ENCODE data around the gene SPTBN5. TPM values are rescaled to one million over a fixed set of nuclear protein-coding genes. Genes with fewer than 3 reads are reported as not detected.
A peak's percentile ranks its signal among the peaks of the same experiment; 100 is the strongest.

SPTBN5 gene
- total RNA-seq, 3 donors from 2014 or later (not counting 1 experiment from before 2014, with no cell fraction given), result 4.1 to 6.0 (median 5.2) TPM

DNA sequence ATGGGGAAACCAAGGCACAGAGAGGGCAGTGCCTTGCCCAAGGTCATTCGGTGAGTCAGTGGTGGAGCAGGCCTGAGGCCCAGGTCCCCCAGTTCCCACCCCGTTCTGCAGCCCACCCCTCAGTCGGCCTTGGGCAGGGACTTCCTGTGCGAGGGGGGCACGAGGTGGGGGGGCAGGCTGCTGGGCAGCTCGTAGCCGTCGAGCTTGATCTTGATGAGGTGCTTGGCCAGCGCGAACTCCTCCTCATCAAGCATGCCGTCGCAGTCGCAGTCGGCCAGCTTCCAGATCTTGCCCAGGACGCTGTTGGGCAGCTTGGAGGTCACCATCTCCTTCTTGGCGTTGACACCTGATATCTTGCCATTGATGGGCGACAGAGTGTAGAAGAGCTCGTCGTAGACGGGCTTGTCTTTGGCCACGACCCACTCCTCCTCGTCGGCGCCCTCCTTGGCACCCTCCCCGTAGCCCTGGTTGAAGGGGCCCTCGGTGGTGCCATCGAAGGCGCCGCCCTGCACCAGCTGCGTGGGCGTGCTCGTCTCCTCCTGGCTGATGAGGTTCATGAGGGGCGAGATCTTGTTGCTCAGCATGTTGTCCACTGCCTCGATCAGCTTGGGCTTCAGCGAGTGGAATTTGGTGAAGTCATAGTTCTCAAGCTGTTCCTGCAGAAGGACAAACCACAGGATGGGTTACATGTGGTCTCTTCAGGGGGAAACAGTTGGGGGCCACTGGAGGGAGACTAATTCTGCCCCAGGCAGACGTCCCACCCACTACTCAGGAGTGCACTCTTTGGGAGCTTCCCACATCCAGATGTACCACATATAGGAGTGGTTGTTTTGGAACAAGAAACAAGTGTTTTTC lies 6.9 kb upstream of the SPTBN5 start:
- Histone ChIP-seq H3K4me1 (ENCODE audit: control insufficient read depth, insufficient read depth, low read length) (peaks cover 17% of the 10 kb centered on the region), H3K36me3 (ENCODE audit: control insufficient read depth, insufficient read depth, low read length) (peaks cover 3% of the 10 kb centered on the region), H3K27me3 (ENCODE audit: control insufficient read depth, insufficient read depth, low read length) (no peaks in the 10 kb centered on the region), H3K27ac (ENCODE audit: low read length) (no peak overlapping the region), H3K9me3 (ENCODE audit: control insufficient read depth, insufficient read depth, low read length) (no peaks in the 10 kb centered on the region), H3K4me3 (ENCODE audit: low read length) (no peak overlapping the region)
- 89% methylated on average over 35 of the region's 36 CpGs for WGBS (ENCODE audit: insufficient coverage)
- no peaks in the 10 kb centered on the region for H3K27me3 Mint-ChIP-seq (ENCODE audit: low read depth in 2 of 2)
- no peak overlapping the region for H3K4me3 Mint-ChIP-seq
- DNase-seq (no peak), ATAC-seq (no peak)
- peaks cover 7 to 18% of the 10 kb centered on the region in 2 donors for H3K4me1 Mint-ChIP-seq
- peak overlapping the region in 1 of 2 donors; percentile 35 for H3K27ac Mint-ChIP-seq
- intact Hi-C loops (cut with micrococcal nuclease), result loop anchor here (5.0 kb wide), 4 partner anchors 73 to 433 kb away; partner anchors contain the start of genes JMJD7 and TYRO3
- TF ChIP-seq, protein P1, sequence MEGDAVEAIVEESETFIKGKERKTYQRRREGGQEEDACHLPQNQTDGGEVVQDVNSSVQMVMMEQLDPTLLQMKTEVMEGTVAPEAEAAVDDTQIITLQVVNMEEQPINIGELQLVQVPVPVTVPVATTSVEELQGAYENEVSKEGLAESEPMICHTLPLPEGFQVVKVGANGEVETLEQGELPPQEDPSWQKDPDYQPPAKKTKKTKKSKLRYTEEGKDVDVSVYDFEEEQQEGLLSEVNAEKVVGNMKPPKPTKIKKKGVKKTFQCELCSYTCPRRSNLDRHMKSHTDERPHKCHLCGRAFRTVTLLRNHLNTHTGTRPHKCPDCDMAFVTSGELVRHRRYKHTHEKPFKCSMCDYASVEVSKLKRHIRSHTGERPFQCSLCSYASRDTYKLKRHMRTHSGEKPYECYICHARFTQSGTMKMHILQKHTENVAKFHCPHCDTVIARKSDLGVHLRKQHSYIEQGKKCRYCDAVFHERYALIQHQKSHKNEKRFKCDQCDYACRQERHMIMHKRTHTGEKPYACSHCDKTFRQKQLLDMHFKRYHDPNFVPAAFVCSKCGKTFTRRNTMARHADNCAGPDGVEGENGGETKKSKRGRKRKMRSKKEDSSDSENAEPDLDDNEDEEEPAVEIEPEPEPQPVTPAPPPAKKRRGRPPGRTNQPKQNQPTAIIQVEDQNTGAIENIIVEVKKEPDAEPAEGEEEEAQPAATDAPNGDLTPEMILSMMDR (IDR thresholded peaks at IDR 0.05), result no peak
- no peaks in the 10 kb centered on the region for H3K36me3 Mint-ChIP-seq
- no peaks in the 10 kb centered on the region for H3K9me3 Mint-ChIP-seq

DNA sequence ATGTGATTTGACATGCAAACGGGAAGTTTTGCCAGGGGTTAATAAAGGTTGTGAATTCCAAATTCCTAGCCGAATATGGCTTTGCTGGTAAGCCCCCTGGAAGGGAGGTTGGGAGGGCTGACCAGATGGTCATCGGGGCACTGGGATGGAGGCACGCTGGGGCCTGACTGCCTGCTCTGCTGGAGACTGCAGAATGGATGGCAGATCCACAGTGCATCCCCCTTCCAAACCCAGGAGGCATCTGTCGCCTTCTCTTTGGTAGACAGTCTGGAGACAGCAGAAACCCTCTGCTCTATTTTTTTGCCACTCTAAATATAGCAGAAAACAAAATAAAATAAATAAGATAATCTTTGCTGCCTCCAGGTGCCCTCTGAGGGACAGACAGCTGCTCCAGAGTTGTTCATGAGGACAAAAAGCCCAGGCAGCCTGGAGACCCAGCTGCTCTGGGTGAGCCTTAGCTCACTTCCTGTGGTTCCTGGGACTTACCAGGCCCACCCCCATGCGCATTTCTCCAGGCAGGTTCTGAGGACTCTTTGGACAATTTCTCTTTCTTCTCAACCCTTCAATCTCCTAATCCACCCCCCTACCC lies 6.1 kb upstream of the SPTBN5 start:
- Mint-ChIP-seq H3K27me3 (ENCODE audit: low read depth in 2 of 2) (no peaks in the 10 kb centered on the region), H3K9me3 (no peaks in the 10 kb centered on the region), H3K27ac (peak overlapping the region in 1 of 2 donors; percentile 35), H3K4me1 (peaks cover 15 to 27% of the 10 kb centered on the region in 2 donors), H3K4me3 (no peak overlapping the region), H3K36me3 (no peaks in the 10 kb centered on the region)
- DNase-seq (no peak), ATAC-seq (no peak)
- TF ChIP-seq, protein P1 (IDR thresholded peaks at IDR 0.05), result no peak
- peaks cover 3% of the 10 kb centered on the region for H3K36me3 ChIP-seq (ENCODE audit: control insufficient read depth, insufficient read depth, low read length)
- peaks cover 25% of the 10 kb centered on the region for H3K4me1 ChIP-seq (ENCODE audit: control insufficient read depth, insufficient read depth, low read length)
- no peaks in the 10 kb centered on the region for H3K27me3 ChIP-seq (ENCODE audit: control insufficient read depth, insufficient read depth, low read length)
- H3K27ac ChIP-seq (ENCODE audit: low read length), result no peak overlapping the region
- intact Hi-C loops (cut with micrococcal nuclease), result loop anchor here (5.0 kb wide), 4 partner anchors 73 to 433 kb away; partner anchors contain the start of genes JMJD7 and TYRO3
- H3K4me3 ChIP-seq (ENCODE audit: low read length), result no peak overlapping the region
- H3K9me3 ChIP-seq (ENCODE audit: control insufficient read depth, insufficient read depth, low read length), result no peaks in the 10 kb centered on the region
- 85% methylated on average over 6 of the region's 6 CpGs for WGBS (ENCODE audit: insufficient coverage)

DNA sequence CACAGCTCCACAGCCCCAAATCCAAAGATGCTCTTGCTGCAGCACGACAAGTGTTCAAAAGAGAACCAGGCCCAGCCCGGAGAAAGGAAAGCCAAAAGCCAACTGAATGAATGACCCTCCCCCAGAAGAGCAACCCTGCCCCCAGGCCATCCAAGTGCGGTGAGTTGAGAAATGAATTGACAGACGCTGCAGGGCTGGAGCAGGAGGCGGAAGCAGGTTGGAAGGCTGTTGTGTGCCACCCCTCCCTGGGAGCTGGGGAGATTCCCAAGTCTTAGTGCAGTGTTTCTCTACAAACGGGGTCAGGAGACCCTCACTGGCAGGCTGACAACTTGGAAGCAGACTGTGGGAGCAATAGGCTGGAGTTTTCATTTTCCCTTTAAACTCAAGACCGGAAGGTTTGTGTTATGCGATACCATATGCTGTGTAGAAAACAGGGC lies 3.5 kb upstream of the SPTBN5 start:
- ATAC-seq (no peak), DNase-seq (no peak)
- H3K27me3 ChIP-seq (ENCODE audit: control insufficient read depth, insufficient read depth, low read length), result no peaks in the 10 kb centered on the region
- no peak overlapping the region for H3K27ac ChIP-seq (ENCODE audit: low read length)
- no peaks in the 10 kb centered on the region for H3K9me3 Mint-ChIP-seq
- H3K27me3 Mint-ChIP-seq (ENCODE audit: low read depth in 2 of 2), result no peaks in the 10 kb centered on the region
- H3K36me3 Mint-ChIP-seq, result no peaks in the 10 kb centered on the region
- peaks cover 14 to 38% of the 10 kb centered on the region in 2 donors for H3K4me1 Mint-ChIP-seq
- H3K4me1 ChIP-seq (ENCODE audit: control insufficient read depth, insufficient read depth, low read length), result peaks cover 42% of the 10 kb centered on the region
- H3K36me3 ChIP-seq (ENCODE audit: control insufficient read depth, insufficient read depth, low read length), result peaks cover 3% of the 10 kb centered on the region
- intact Hi-C loops (cut with micrococcal nuclease), result no loop called here
- TF ChIP-seq, protein P1 (IDR thresholded peaks at IDR 0.05), result no peak
- peak overlapping the region; percentile 97 for H3K27ac Mint-ChIP-seq
- WGBS (ENCODE audit: insufficient coverage), result 99% methylated on average over 6 of the region's 8 CpGs
- no peak overlapping the region for H3K4me3 ChIP-seq (ENCODE audit: low read length)
- H3K4me3 Mint-ChIP-seq, result no peak overlapping the region
- H3K9me3 ChIP-seq (ENCODE audit: control insufficient read depth, insufficient read depth, low read length), result no peaks in the 10 kb centered on the region
